ENCODE data around the gene TRIM40. TPM values are rescaled to one million over a fixed set of nuclear protein-coding genes. Genes with fewer than 3 reads are reported as not detected.

The TRIM40 gene
- total and polyA plus RNA-seq, 2 of the 13 experiments (the other 11 are each of a cell fraction or from before 2014, with no cell fraction given), result 0.58 TPM; not detected in 1

GRCh38 chr6:30102970-30103871 lies 32.7 kb upstream of the TRIM40 start (continued):
- TF ChIP-seq SNAPC5 (CRISPR knock-in tag; IDR thresholded peaks at IDR 0.05; ENCODE audit: borderline replicate concordance), result 0 out of 2 replicates have a peak, but pooled peaks have one; percentile 5
- peak; percentile 59 for TF ChIP-seq GATAD1 (CRISPR knock-in tag; IDR thresholded peaks at IDR 0.05)
- TF ChIP-seq TBX3 (IDR thresholded peaks at IDR 0.05; ENCODE audit: borderline replicate concordance), result no peak
- no peak for TF ChIP-seq ZSCAN5A (CRISPR knock-in tag; IDR thresholded peaks at IDR 0.05; ENCODE audit: borderline replicate concordance)
- no peak for TF ChIP-seq ZKSCAN8 (CRISPR knock-in tag; IDR thresholded peaks at IDR 0.05; ENCODE audit: borderline replicate concordance)
- TF ChIP-seq NFE2L1 (CRISPR knock-in tag; IDR thresholded peaks at IDR 0.05; ENCODE audit: borderline replicate concordance), result no peak
- no peak for TF ChIP-seq ZNF510 (CRISPR knock-in tag; IDR thresholded peaks at IDR 0.05; ENCODE audit: low read depth)
- no peak for TF ChIP-seq ZBTB2 (CRISPR knock-in tag; IDR thresholded peaks at IDR 0.05; ENCODE audit: low read depth)
- peak; percentile 61; the same call in 1 of the 2 replicates for TF ChIP-seq ZMYM4 (CRISPR knock-in tag; IDR thresholded peaks at IDR 0.05)
- no peak for TF ChIP-seq ZBTB8A (CRISPR knock-in tag; IDR thresholded peaks at IDR 0.05; ENCODE audit: borderline replicate concordance, low read depth)
- TF ChIP-seq ZBTB10 (CRISPR knock-in tag; IDR thresholded peaks at IDR 0.05; ENCODE audit: borderline replicate concordance), result no peak
- no peak for TF ChIP-seq ZNF256 (CRISPR knock-in tag; conservative IDR thresholded peaks at IDR 0.05)
- peak; percentile 79; the same call in 1 of the 2 replicates for TF ChIP-seq STAT6 (CRISPR knock-in tag; IDR thresholded peaks at IDR 0.05; ENCODE audit: borderline replicate concordance)
- no peak for TF ChIP-seq RBM39 (IDR thresholded peaks at IDR 0.05; ENCODE audit: low read depth, low read length, poor library complexity, severe bottlenecking)
- TF ChIP-seq NR1H2 (CRISPR knock-in tag; IDR thresholded peaks at IDR 0.05; ENCODE audit: borderline replicate concordance, low read depth), result no peak
- TF ChIP-seq ZNF30 (CRISPR knock-in tag; IDR thresholded peaks at IDR 0.05), result no peak
- TF ChIP-seq PAX8 (CRISPR knock-in tag; IDR thresholded peaks at IDR 0.05; ENCODE audit: borderline replicate concordance), result no peak
- no peak for TF ChIP-seq STAT5B (CRISPR knock-in tag; IDR thresholded peaks at IDR 0.05)
- 0 out of 2 replicates have a peak, but pooled peaks have one; percentile 54 for TF ChIP-seq SAFB2 (CRISPR knock-in tag; IDR thresholded peaks at IDR 0.05; ENCODE audit: borderline replicate concordance, low read depth)

All from HepG2 (cell line).